GM04504 (cell line): ENCODE results near the gene MYL9.

Experiments used
- DNase-seq: peaks from one replicate; pipeline ENCODE4 v3.0.0-alpha.2; 2012; ENCODE audit warnings: low read depth

MYL9 gene

DNA sequence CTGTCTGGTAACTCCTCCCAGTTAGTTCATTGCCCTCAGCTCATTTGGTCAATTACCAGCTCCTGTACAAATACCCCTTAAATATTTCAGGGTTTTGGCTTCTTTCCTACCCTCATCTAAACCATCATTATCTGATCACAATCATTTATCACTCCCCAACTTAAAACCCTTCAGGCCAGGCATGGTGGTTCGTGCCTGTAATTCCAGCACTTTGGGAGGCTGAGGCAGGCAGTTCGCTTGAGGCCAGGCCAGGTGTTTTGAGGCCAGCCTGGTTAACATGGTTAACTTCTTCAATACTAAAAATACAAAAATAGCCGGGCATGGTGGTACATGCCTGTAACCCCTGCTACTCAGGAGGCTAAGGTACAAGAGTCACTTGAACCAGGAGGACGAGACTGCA lies 41.5 kb downstream of the MYL9 start:
- no peak for DNase-seq

- DNase-seq: no peak
Observed at GRCh38 chr20:36584018-36584481, 42.7 kb downstream of the MYL9 start.

DNA sequence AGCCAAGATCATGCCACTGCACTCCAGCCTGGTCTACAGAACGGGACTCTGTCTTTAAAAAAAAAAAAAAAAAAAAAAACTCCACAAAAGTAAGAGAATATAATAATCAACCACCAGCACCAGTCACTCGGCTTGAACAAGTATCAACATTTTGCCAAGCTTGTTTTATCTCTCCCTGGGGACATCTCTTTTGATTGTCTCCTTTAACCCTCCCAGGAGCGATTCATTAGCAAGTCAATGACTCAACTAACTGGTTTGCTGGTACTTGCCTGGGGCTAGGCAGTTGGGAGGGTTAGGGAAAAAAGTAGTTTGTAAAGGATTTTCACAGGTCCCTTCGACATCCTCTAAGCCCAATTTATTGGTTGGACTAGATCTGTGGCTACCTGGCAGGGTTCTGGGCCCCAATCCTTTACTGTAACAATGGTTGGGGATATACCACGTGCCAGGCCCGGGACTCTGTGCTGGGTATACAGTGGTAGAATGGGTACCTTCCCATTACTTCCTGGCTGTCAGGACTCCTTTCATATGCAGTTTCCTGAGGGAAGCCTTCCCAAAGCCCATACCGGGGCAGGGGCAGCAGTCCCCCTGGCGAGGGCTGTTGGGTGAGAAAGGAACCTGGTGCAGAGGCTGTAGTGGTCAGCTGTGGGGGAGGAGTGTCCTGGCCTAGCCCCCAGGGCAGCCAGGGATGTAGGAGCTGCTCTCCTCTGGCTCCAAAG lies 44.2 kb downstream of the MYL9 start:
- DNase-seq: peak; percentile 78

DNA sequence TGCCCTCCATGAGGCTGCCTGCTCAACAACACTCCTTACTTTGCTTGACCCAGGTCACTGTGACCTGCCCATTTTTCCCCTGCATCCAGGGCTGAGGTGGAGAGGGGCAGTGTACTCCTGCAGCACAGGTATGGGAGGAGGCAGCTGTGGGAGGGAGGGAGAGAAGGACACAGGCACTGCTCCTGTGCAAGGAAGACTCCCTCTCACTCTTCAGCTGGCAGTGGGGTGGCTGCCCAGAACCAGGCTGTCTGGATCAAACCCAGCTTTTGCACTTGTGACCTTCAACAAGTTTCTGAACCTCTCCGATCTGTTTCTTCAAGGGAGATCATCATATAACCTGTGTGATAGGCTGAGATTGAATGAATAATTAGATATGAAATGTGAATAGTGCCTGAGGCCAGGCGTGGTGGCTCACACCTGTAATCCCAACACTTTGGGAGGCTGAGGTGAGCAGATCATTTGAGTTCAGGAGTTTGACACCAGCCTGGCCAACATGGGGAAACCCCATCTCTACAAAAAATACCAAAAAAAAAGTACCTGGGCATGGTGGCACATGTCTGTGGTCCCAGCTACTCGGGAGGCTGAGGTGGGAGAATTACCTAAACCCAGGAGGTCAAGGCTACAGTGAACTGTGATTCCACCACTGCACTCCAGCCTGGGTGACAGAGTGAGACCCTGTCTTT lies 46.2 kb downstream of the MYL9 start:
- no peak for DNase-seq

DNA sequence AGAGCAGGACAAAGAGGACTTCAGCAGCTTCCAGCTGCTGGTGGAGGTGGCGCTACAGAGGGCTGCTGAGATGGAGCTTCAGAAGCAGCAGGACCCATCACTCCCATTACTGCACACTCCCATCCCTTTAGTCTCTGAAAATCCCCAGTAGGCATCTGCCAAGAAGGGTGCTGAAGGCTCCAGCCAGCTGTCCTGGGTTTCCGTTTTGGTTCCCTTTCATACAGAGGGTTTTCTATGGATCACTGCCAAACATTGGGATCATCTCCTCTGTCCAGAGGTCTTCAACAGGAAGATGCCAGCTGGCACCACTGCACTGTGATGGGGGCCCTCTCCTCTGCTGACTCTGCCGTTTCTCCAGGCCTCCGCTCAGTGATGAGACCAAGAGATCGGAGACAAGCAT lies 50.0 kb downstream of the MYL9 start:
- DNase-seq: no peak

DNA sequence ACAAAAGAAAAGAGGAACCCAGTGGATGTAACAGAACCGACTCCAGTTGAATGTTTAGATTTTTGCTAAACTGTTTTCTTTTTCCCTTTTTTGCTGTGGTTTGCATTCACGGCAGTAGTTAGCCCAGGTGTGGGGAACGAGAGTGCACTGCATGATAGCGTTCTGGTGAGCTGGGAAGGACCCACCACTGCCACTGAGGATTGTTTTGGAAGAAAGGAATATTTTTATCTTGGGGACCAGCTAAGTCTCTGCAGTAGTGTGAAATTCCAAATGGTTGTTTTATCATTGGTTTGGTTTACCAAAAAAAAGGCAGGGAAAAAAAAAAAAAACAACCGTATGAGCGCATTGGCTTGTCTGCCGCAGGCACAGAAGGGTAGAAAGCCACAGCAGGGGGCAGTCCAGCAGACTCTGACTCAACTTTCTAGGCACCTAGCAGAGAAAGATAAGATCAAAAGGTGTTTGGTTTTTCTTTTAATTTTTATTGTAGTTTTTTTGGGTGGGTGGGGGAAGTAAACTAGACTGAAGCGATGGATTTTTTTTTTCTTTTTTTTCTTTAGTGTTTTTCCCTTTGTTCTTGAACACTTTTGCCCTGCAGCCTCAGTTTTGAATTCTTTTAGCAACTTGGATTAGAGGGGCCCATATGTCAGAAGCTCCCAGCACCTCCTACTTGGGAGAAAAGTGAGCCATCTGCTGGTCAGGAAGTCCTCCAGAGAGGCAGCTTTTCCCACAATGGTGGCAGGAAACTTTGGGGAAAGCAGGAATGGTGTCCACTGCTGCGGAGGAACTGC lies 50.7 kb downstream of the MYL9 start:
- DNase-seq: no peak

- DNase-seq: no peak
Observed at GRCh38 chr20:36593347-36593929, 52.1 kb downstream of the MYL9 start.

- DNase-seq: no peak
Observed at GRCh38 chr20:36599912-36600345, 58.6 kb downstream of the MYL9 start.
